ENCODE data around the gene GSG1L.

DNA sequence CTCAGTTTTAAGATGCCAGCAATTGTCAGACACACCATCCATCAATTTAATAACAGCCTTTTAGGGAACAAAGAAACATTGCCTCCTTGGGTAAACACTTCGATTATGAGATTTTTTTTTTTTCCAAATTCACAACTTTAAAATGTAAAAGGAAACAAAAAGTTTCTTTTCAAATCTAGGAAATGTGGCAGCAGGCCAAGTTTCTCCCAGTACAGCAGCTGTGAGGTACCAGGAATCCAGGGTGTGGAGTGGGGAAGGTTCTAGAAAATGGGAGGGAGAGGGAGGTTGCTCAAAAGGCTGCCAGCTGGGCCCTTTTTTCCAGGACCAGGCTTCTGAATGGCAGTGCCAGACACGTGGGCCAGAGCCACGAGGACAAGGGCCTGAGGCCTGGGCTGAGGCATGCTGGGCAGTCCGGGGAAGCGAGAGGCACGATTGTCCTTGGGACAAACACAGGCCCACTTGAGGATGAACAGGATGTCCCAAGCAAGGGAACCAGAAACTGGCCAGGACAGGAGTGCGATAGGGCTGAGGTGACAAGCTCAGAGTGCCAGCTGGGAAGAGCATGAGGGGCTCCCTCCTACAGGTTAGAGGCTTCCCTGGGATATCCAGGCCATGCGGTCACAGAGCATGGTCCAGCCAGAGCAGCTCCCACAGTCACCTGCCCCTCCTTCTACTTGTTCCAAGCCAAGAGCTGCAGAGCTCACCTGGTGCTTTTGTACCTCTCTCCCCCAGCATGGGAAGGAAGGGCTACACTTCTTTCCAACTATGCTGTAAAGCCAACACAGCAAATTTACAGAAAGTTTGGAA, 298.4 kb downstream of the GSG1L start:
- no peak for TF ChIP-seq POLR2A (IDR thresholded peaks at IDR 0.05; ENCODE audit: low read length)
- TF ChIP-seq GATA1 (IDR thresholded peaks at IDR 0.05; ENCODE audit: low read depth, low read length), result no peak

Data from erythroblast (primary cell).